GDM1 (cell line): ENCODE results near the gene RABAC1.

ENCODE experiments used
- DNase-seq: peaks from one replicate; lab custom pipeline; 2025; lab: John Stamatoyannopoulos, UW

RABAC1 gene

DNA sequence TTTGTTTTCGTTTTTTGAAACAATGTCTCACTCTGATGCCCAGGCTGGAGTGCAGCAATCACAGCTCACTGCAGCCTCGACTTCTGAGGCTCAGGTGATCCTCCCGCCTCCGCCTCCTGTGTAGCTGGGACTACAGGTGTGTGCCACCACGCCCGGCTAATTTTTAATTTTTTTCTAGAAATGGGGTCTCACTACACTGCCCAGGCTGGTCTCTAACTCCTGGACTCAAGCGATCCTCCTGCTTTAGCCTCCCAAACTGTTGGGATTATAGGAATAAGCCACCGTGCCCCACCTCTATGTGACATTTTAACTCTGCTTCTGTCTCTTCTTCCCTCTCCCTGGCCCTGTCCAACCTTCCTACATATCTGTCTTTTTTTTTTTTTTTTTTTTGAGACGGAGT lies 29.8 kb upstream of the RABAC1 start:
- no peak for DNase-seq

GRCh38 chr19:41987141-41987860 lies 28.2 kb upstream of the RABAC1 start:
- DNase-seq: no peak

- DNase-seq: no peak
These were observed 25.8 kb upstream of the RABAC1 start for GRCh38 chr19:41984961-41985360.

DNA sequence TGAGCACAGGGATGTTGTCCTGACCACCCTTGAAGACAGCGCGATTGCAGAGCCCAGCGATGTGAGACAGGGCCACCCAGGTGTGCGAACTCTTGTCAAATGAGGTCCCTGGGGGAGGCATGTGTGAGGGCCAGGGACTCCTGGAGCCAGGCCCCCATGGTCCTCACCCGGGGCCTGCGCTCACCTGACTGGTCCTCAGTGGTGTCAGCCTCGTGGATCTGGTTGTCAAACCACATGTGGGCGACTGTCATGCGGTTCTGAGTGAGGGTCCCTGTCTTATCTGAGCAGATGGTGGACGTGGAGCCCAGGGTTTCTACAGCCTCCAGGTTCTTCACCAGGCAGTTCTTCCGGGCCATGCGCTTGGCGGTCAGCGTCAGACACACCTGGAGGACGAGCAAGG lies 22.6 kb upstream of the RABAC1 start:
- no peak for DNase-seq

- DNase-seq: no peak
These were observed 19.3 kb upstream of the RABAC1 start for GRCh38 chr19:41978470-41978869.

- no peak for DNase-seq
These were observed 18.8 kb upstream of the RABAC1 start for GRCh38 chr19:41977916-41978315.

GRCh38 chr19:41974652-41975051 lies 15.5 kb upstream of the RABAC1 start:
- DNase-seq: no peak

GRCh38 chr19:41971363-41971762 lies 12.2 kb upstream of the RABAC1 start:
- no peak for DNase-seq

DNA sequence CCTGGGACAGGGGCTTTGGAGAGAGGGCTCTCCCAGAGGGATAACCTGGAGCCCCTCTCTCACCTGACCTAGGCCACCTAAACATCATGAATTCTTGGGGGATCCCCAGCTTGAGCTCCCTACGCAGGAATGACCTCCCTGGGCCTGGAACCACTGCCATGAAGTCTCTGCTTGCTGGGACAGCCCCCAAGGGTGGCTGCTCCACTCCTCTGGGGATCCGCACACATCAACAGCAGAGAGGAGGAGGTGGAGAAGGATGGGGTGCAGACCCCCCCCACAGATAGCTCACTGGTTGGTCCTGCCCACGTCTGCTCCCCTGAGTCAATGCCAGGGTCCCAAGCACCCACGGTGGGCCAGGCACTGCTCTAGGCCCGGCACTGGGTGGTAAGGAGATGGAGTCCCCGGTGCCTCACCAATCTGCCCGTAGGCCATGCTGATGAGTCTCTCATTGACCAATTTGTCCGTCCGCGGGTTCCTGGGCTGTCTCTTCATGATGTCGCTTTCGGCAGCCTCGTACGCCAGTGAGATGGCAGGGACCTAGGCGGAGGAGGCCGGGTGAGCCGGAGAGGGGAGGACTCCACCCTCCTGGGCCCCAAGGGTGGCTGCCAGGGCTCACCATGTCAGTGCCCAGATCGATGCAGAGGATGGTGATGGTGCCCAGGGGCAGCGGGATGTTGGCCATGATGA lies 10.8 kb upstream of the RABAC1 start:
- no peak for DNase-seq

DNA sequence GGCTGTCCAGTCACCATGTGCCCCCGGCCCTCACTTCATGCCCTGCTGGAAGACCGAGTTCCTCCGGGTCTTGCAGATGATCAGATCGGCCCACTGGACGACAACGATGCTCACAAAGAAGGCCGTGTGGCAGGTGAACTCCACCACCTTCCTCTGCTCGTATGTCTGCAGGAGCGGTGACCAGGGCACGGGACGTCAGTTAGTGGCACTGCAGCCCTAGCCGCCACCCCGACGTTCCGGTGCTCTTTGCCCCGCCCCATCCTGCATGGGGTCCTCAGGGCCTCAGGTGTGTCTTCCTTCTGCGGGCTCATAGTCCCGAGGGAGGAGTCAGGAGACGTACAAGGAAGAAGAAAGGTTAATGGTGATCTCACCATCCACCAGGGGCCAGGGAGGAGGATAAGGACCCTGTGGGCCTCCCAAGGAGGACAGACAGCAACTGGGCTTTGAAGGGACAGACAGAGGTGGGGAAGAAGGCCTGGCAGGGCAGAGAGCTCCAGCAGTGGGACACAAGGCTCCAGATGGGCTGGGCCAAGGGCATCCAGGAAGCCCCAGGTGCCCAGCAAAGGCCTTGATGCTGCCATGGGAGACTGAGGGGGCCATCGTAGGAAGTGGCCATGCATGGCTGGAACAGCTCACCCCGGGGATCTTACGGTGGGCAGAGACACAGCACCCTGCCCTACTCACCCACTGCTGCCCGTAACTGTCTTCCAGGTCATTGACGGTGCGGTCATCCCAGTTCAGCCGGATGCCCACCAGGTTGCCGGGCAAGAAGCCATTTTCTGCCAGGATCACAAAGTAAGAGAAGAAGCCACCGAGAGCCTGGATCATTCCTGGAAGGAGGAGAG lies 9.9 kb upstream of the RABAC1 start:
- DNase-seq: no peak

DNA sequence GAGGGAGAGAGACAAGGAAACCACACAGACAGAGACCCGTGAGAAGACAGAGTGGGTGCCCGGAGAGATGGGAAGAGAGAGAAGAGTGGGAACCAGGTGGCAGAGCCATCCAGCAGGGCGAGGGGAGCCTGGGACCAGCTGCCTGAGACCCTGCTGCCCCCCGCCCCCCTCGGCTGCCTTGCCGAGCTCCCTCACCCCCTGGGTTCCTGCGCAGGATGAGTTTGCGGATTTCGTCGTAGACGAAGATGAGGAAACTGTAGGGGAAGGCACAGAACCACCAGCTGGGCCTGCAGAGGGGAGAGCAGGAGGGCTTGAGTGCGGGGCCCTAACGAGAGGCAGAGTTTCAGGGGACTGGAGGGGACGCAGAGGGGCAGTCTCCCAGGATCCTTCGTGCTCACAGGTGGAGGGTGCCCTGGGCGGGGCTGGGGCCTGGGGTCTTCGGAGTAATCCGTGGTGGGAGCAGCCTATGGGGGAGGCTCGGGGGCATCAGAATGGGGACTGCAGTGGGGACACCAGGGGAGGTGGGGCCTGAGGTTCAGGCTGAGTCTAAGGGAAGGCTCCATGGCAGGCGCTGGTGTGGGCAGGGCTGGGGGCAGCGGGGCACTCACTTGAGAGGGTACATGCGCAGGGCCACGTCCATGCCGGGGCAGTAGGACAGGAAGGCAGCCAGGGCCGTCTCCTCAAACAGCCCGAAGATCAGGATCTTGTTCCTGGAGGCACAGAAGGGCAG lies 8.1 kb upstream of the RABAC1 start:
- DNase-seq: peak; percentile 64

DNA sequence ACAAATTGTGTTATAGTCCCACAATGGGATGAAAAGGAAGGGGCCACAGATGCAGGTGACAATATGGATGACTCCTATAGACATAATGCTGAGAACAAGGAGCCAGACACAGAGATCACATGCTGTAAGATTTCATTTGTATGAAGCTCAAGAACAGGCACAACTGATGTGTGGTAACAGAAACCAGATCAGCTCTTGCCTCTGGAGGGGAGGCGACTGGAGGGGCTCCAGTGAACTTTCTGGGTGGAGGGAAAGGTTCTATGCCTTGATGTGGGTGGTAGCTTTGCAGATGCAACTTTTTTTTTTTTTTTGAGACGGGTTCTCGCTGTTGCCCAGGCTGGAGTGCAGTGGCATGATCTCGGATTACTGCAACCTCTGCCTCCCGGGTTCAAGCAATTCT lies 6.0 kb upstream of the RABAC1 start:
- no peak for DNase-seq

- no peak for DNase-seq
These were observed 1.9 kb upstream of the RABAC1 start for GRCh38 chr19:41960973-41961372.

- DNase-seq: peak; percentile 24
These were observed 610 bp downstream of the RABAC1 start for GRCh38 chr19:41958367-41959055.

- DNase-seq: peak; percentile 38
These were observed 1.2 kb downstream of the RABAC1 start for GRCh38 chr19:41957838-41958366.

- DNase-seq: no peak
These were observed 1.8 kb downstream of the RABAC1 start for GRCh38 chr19:41957161-41957837.

DNA sequence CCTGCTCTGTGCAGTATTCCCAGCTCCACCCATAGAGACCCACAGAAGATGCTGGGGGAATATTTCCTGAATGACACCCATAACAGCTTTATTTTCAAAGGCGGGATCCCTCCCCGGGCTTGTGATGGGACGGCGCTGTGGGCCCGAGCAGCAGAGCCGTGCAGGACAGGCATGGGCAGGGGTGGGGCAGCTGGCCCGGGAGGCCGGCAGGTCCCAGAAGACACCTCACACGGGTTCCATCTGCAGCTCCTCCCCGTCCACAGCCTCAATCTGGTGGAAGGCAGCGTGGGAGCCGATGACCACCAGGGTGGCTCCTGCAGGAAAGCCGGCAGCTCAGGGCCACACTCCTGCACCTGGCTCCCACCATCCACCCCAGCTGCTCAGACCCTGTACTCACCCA lies 2.5 kb downstream of the RABAC1 start:
- DNase-seq: no peak

DNA sequence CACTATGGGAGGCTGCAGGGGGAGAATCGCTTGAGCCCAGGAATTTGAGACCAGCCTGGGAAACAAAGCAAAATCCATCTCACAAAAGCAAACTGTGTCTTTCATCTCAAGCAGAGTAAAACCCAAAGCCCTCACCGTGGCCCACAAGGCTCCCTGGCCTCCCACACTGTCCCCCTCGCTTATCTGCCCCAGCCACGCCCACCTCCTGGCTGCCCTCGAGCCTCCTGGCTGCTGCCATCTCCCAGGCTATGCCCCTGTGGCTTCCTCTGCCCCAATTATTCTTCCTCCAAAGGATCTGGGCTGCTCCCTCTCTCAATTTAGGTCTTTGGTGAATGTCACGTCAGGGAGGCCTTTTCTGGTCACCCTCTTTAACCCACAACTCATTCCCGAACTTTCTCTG lies 3.6 kb downstream of the RABAC1 start:
- no peak for DNase-seq

- DNase-seq: peak; percentile 53
These were observed 7.4 kb downstream of the RABAC1 start for GRCh38 chr19:41951686-41952172.

GRCh38 chr19:41947091-41947490 lies 12.0 kb downstream of the RABAC1 start:
- DNase-seq: no peak
